VCaP (cell line): ENCODE results near the gene FOXM1.

Experiments
- H3K27ac ChIP-seq: fragments of 450-650 bp; 2 replicates; pipeline ENCODE4 v1.5.1; 2017
- CTCF ChIP-seq: fragments of 450-650 bp; conservative IDR thresholded peaks from 2 replicates; pipeline ENCODE4 v1.5.1; 2017; ENCODE audit warnings: mild to moderate bottlenecking, moderate library complexity

Gene FOXM1

DNA sequence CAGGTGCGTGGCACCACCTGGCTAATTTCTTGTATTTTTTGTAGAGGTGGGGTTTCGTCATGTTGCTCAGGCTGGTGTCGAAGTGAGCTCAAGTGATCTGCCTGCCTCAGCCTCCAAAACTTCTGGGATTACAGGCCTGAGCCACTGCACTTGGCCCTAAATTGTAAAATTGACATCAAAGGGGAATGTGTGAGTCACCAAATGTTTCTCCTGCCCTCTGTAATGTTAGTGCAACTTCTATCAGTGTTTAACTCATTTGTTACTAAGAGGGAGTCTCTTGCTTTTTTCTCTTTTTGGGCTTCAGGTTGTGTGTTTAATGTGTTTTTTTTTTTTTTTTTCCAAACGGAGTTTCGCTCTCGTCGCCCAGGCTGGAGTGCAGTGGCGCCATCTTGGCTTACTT, 16.0 kb upstream of the FOXM1 start:
- TF ChIP-seq CTCF: no peak

GRCh38 chr12:2892246-2892645, 15.3 kb upstream of the FOXM1 start:
- no peak for TF ChIP-seq CTCF
- H3K27ac ChIP-seq: peak overlapping the region; percentile 88; the same call in 1 of the 2 replicates

More for the DNA sequence above, 16.0 kb upstream of the FOXM1 start:
- no peak overlapping the region for H3K27ac ChIP-seq

GRCh38 chr12:2891240-2892053, 14.5 kb upstream of the FOXM1 start:
- H3K27ac ChIP-seq: peak overlapping the region; percentile 88
- no peak for TF ChIP-seq CTCF

GRCh38 chr12:2890388-2891239, 13.6 kb upstream of the FOXM1 start, which contains the start of gene TULP3:
TULP3 (plus strand) TSS chr12:2890891; CDS start chr12:2890948, 57 bp downstream.
- peak within 1 kb of the TSS; percentile 88 for H3K27ac ChIP-seq
- TF ChIP-seq CTCF: no peak

- TF ChIP-seq CTCF: no peak
- peak overlapping the region; percentile 88 for H3K27ac ChIP-seq
These were observed 13.0 kb upstream of the FOXM1 start for GRCh38 chr12:2890001-2890387.

- H3K27ac ChIP-seq: no peak overlapping the region
- TF ChIP-seq CTCF: no peak
These were observed 9.9 kb upstream of the FOXM1 start for GRCh38 chr12:2886768-2887450.

GRCh38 chr12:2884810-2885209, 7.8 kb upstream of the FOXM1 start:
- H3K27ac ChIP-seq: no peak overlapping the region
- no peak for TF ChIP-seq CTCF
